Liver (tissue), 10 donors: ENCODE measurements around the gene PIH1D2. TPM values are rescaled to one million over a fixed set of nuclear protein-coding genes. Genes with fewer than 3 reads are reported as not detected.

Source experiments
- DNase-seq: peaks from one replicate; pipeline ENCODE4 v3.0.0-alpha.2; 2017; ENCODE audit warnings: low spot score
- H3K27ac ChIP-seq, 2 donors: one replicate each; pipeline ENCODE4 v1.7.0; 2013; ENCODE audit warnings: inconsistent platforms in 2 of 2, low read length in 2 of 2, control low read depth in 1 of 2, low read depth in 1 of 2, mild to moderate bottlenecking in 1 of 2
- H3K27me3 ChIP-seq, 4 donors: one replicate each; pipeline versions ENCODE4 v1.6.1 to v1.7.0; 2013; ENCODE audit warnings: low read length in 3 of 4, inconsistent platforms in 1 of 4, mild to moderate bottlenecking in 1 of 4, moderate library complexity in 1 of 4; ENCODE audit not compliant: control insufficient read depth in 4 of 4, insufficient read depth in 4 of 4
- H3K36me3 ChIP-seq, 4 donors: one replicate each; pipeline versions ENCODE4 v1.6.1 to v1.7.0; 2013; ENCODE audit warnings: low read length in 3 of 4, mild to moderate bottlenecking in 3 of 4, low read depth in 1 of 4, moderate library complexity in 1 of 4; ENCODE audit not compliant: control insufficient read depth in 4 of 4, insufficient read depth in 3 of 4
- H3K4me1 ChIP-seq, 4 donors: one replicate each; pipeline versions ENCODE4 v1.6.1 to v1.7.0; 2013; ENCODE audit warnings: low read length in 3 of 4, mild to moderate bottlenecking in 3 of 4, moderate library complexity in 1 of 4; ENCODE audit not compliant: control insufficient read depth in 4 of 4, insufficient read depth in 4 of 4
- H3K4me3 ChIP-seq, 3 donors: one replicate each; pipeline versions ENCODE4 v1.6.1 to v1.7.0; 2013; ENCODE audit warnings: low read length in 3 of 3, control low read depth in 1 of 3, low read depth in 1 of 3, mild to moderate bottlenecking in 1 of 3
- H3K9ac ChIP-seq, 2 donors: one replicate each; pipeline ENCODE4 v1.7.0; 2013; ENCODE audit warnings: low read length in 2 of 2, mild to moderate bottlenecking in 2 of 2, moderate library complexity in 2 of 2, control low read depth in 1 of 2, low read depth in 1 of 2
- H3K9me3 ChIP-seq, 4 donors: one replicate each; pipeline versions ENCODE4 v1.6.1 to v1.7.0; 2013; ENCODE audit warnings: low read length in 3 of 4; ENCODE audit not compliant: control insufficient read depth in 4 of 4
- GABPA ChIP-seq, 2 donors: IDR thresholded peaks in 1 of 2; conservative IDR thresholded peaks in 1 of 2; 2 replicates each; pipeline ENCODE4 v1.6.1; 2016; ENCODE audit warnings: antibody characterized with exemption in 2 of 2, mild to moderate bottlenecking in 1 of 2, moderate library complexity in 1 of 2
- HNF4A ChIP-seq, 2 donors: conservative IDR thresholded peaks; 2 replicates each; pipeline ENCODE4 v1.6.1; 2016; ENCODE audit warnings: antibody characterized with exemption in 2 of 2, mild to moderate bottlenecking in 2 of 2
- HNF4G ChIP-seq: IDR thresholded peaks from 2 replicates; pipeline ENCODE4 v1.6.1; 2016; ENCODE audit warnings: antibody characterized with exemption
- RXRA ChIP-seq, 2 donors: IDR thresholded peaks; 2 replicates each; pipeline ENCODE4 v1.6.1; 2017 to 2018; ENCODE audit warnings: antibody characterized with exemption in 2 of 2, mild to moderate bottlenecking in 1 of 2
- SP1 ChIP-seq: IDR thresholded peaks from 2 replicates; pipeline ENCODE4 v1.6.1; 2018; ENCODE audit warnings: antibody characterized with exemption, mild to moderate bottlenecking
- TAF1 ChIP-seq: conservative IDR thresholded peaks from 2 replicates; pipeline ENCODE4 v1.6.1; 2016; ENCODE audit warnings: antibody characterized with exemption, mild to moderate bottlenecking
- YY1 ChIP-seq: IDR thresholded peaks from 2 replicates; pipeline ENCODE4 v1.6.1; 2016; ENCODE audit warnings: antibody characterized with exemption, mild to moderate bottlenecking
- WGBS: extraction: QIAGEN DNeasy Blood & Tissue Kit; methylation state at CpG from one replicate; pipeline ENCODE4 v1.1.7; 2013; 5-methylcytosine and 5-hydroxymethylcytosine counted together
- polyA plus RNA-seq, 2 donors: library from polyadenylated mRNA; stranded (reverse) in 1 of 2; unstranded in 1 of 2; fragments of 200-250 nt in 1 of 2; fragments of >200 nt in 1 of 2; fragmentation: Nextera tagmentation in 1 of 2; extraction: Ambion mirVana in 1 of 2; gene quantifications; one replicate each; pipeline versions ENCODE4 v1.2.1 to v1.2.3, GENCODE V29; 2013 to 2015
- small RNA-seq: library from RNA; depleted of rRNA; stranded (forward); fragments of <200 nt; gene quantifications from one replicate; pipeline ENCODE3, GENCODE V24; 2014
- total RNA-seq, 2 donors: library from RNA; depleted of rRNA; stranded (reverse); fragments of >200 nt; gene quantifications; one replicate each; pipeline ENCODE4 v1.2.3, GENCODE V29; 2014
- TF ChIP-seq, protein P1 (sequence below): IDR thresholded peaks from 2 replicates; pipeline ENCODE4 v1.6.1; 2016; ENCODE audit warnings: antibody characterized with exemption
- TF ChIP-seq, protein P2 (sequence below): IDR thresholded peaks from 2 replicates; pipeline ENCODE4 v1.6.1; 2016; ENCODE audit warnings: antibody characterized with exemption, mild to moderate bottlenecking
- donor health status: healthy.
- donor health status: healthy.
- donor health status: healthy.
- donor health status: healthy.
- donor health status: healthy.

Gene PIH1D2
- total and polyA plus RNA-seq, 4 donors: 0.25 to 0.52 (median 0.43) TPM

DNA sequence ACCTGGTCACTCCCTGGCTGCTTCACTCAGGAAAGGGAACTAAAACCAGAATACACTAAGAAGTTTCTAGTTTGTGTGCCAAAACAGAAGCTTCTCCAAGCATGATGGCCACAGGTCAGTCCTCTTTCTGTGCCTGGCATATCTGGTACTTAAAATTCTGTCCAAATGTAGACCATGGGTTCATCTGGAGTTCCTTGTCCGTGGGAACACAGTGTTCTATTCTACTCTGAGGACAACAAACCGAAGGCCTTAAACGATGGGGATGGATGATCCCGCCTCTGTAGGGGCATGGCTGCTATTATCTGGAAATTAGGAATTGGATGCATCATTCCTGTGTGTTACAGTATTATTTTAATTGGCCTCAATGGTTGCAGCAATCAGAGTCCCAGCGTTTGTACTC, 54.8 kb downstream of the PIH1D2 start:
- Histone ChIP-seq H3K4me3 (no peak overlapping the region), H3K36me3 (peaks cover 0 to 18% (median 12%) of the 10 kb centered on the region in 4 donors), H3K27me3 (no peaks in the 10 kb centered on the region), H3K9me3 (no peaks in the 10 kb centered on the region), H3K27ac (no peak overlapping the region), H3K9ac (no peak overlapping the region), H3K4me1 (peaks cover 0 to 22% (median 17%) of the 10 kb centered on the region in 4 donors)
- TF ChIP-seq YY1 (no peak), GABPA (IDR thresholded peaks at IDR 0.05 in 1 of 2, conservative IDR thresholded peaks at IDR 0.05 in 1 of 2) (no peak), HNF4A (conservative IDR thresholded peaks at IDR 0.05) (no peak), TAF1 (no peak), HNF4G (no peak), SP1 (peak; percentile 31), RXRA (IDR thresholded peaks at IDR 0.05) (peak in 1 of 2 donors; percentile 43)
- TF ChIP-seq, protein P1, sequence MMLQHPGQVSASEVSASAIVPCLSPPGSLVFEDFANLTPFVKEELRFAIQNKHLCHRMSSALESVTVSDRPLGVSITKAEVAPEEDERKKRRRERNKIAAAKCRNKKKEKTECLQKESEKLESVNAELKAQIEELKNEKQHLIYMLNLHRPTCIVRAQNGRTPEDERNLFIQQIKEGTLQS: no peak
- TF ChIP-seq, protein P2, sequence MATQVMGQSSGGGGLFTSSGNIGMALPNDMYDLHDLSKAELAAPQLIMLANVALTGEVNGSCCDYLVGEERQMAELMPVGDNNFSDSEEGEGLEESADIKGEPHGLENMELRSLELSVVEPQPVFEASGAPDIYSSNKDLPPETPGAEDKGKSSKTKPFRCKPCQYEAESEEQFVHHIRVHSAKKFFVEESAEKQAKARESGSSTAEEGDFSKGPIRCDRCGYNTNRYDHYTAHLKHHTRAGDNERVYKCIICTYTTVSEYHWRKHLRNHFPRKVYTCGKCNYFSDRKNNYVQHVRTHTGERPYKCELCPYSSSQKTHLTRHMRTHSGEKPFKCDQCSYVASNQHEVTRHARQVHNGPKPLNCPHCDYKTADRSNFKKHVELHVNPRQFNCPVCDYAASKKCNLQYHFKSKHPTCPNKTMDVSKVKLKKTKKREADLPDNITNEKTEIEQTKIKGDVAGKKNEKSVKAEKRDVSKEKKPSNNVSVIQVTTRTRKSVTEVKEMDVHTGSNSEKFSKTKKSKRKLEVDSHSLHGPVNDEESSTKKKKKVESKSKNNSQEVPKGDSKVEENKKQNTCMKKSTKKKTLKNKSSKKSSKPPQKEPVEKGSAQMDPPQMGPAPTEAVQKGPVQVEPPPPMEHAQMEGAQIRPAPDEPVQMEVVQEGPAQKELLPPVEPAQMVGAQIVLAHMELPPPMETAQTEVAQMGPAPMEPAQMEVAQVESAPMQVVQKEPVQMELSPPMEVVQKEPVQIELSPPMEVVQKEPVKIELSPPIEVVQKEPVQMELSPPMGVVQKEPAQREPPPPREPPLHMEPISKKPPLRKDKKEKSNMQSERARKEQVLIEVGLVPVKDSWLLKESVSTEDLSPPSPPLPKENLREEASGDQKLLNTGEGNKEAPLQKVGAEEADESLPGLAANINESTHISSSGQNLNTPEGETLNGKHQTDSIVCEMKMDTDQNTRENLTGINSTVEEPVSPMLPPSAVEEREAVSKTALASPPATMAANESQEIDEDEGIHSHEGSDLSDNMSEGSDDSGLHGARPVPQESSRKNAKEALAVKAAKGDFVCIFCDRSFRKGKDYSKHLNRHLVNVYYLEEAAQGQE: no peak
- DNase-seq: no peak
- 63% methylated on average over 5 of the region's 5 CpGs for WGBS

Small RNAs within 50 kb of the gene (small RNA-seq; reads per million reads assigned to genes)
- gene AP000907.3 (not detected), gene RNU6-893P (not detected)

Other genes with a start within 250 kb of the PIH1D2 start
- gene ALG9, start 202.4 kb downstream of the PIH1D2 start, total RNA-seq: 10 to 100 TPM; 25.5 to 36.3 TPM
- 10 to 100 TPM; 13.7 to 14.9 TPM for gene ALG9, start 202.4 kb downstream of the PIH1D2 start, polyA plus RNA-seq
- 1 to 10 TPM; 1.3 to 2.3 TPM for gene FDXACB1, start 194.9 kb downstream of the PIH1D2 start, total RNA-seq
- gene FDXACB1, start 194.9 kb downstream of the PIH1D2 start, polyA plus RNA-seq: 1 to 10 TPM in 1 of 2 donors, under 1 TPM in 1; 0.95 to 1.3 TPM
- 1 to 10 TPM; 6.2 to 8.2 TPM for gene CFAP68, start 194.5 kb downstream of the PIH1D2 start, total RNA-seq
- gene CFAP68, start 194.5 kb downstream of the PIH1D2 start, polyA plus RNA-seq: 10 to 100 TPM; 19.3 to 27.8 TPM
- gene CRYAB, start 162.2 kb downstream of the PIH1D2 start, total RNA-seq: 1 to 10 TPM in 1 of 2 donors, under 1 TPM in 1; 0.33 to 2.6 TPM
- gene CRYAB, start 162.2 kb downstream of the PIH1D2 start, polyA plus RNA-seq: 1 to 10 TPM; 4.7 to 8.6 TPM
- under 1 TPM in 1 of 2 donors, not detected in 1; 0.14 TPM for gene HSPB2, start 161.3 kb downstream of the PIH1D2 start, total RNA-seq
- gene HSPB2, start 161.3 kb downstream of the PIH1D2 start, polyA plus RNA-seq: under 1 TPM; 0.61 to 0.85 TPM
- gene C11orf52, start 155.1 kb downstream of the PIH1D2 start, total RNA-seq: 1 to 10 TPM; 4.2 to 5.1 TPM
- 10 to 100 TPM in 1 of 2 donors, 1 to 10 TPM in 1; 9.6 to 10.9 TPM for gene C11orf52, start 155.1 kb downstream of the PIH1D2 start, polyA plus RNA-seq
- 10 to 100 TPM in 1 of 2 donors, 1 to 10 TPM in 1; 7.3 to 12.5 TPM for gene DIXDC1, start 136.7 kb downstream of the PIH1D2 start, total RNA-seq
- 1 to 10 TPM; 2.8 to 4.1 TPM for gene DIXDC1, start 136.7 kb downstream of the PIH1D2 start, polyA plus RNA-seq
- 10 to 100 TPM; 15.6 to 16.3 TPM for gene DLAT, start 48.6 kb downstream of the PIH1D2 start, total RNA-seq
- 10 to 100 TPM in 1 of 2 donors, 1 to 10 TPM in 1; 8.8 to 10.8 TPM for gene DLAT, start 48.6 kb downstream of the PIH1D2 start, polyA plus RNA-seq
- gene NKAPD1, start 282 bp upstream of the PIH1D2 start, total RNA-seq: 10 to 100 TPM in 1 of 2 donors, 1 to 10 TPM in 1; 7.3 to 11.2 TPM
- 1 to 10 TPM; 5.3 to 7.6 TPM for gene NKAPD1, start 282 bp upstream of the PIH1D2 start, polyA plus RNA-seq
- 10 to 100 TPM; 23.4 to 80.0 TPM for gene TIMM8B, start 12.7 kb upstream of the PIH1D2 start, total RNA-seq
- gene TIMM8B, start 12.7 kb upstream of the PIH1D2 start, polyA plus RNA-seq: 100 to 1,000 TPM in 1 of 2 donors, 10 to 100 TPM in 1; 77.5 to 108 TPM
- gene SDHD, start 12.9 kb upstream of the PIH1D2 start, total RNA-seq: 100 to 1,000 TPM; 154 to 164 TPM
- gene SDHD, start 12.9 kb upstream of the PIH1D2 start, polyA plus RNA-seq: 100 to 1,000 TPM; 190 to 277 TPM
- 1 to 10 TPM; 3.8 to 5.2 TPM for gene IL18, start 90.1 kb upstream of the PIH1D2 start, total RNA-seq
- 1 to 10 TPM; 3.0 to 3.3 TPM for gene IL18, start 90.1 kb upstream of the PIH1D2 start, polyA plus RNA-seq
- under 1 TPM in 1 of 2 donors, not detected in 1; 0.42 TPM for gene TEX12, start 93.4 kb upstream of the PIH1D2 start, total RNA-seq
- gene TEX12, start 93.4 kb upstream of the PIH1D2 start, polyA plus RNA-seq: under 1 TPM; 0.07 to 0.29 TPM
- gene BCO2, start 101.5 kb upstream of the PIH1D2 start, total RNA-seq: 100 to 1,000 TPM in 1 of 2 donors, under 1 TPM in 1; 0.70 to 190 TPM
- gene BCO2, start 101.5 kb upstream of the PIH1D2 start, polyA plus RNA-seq: 100 to 1,000 TPM in 1 of 2 donors, 10 to 100 TPM in 1; 24.4 to 133 TPM
- gene PTS, start 152.4 kb upstream of the PIH1D2 start, total RNA-seq: 10 to 100 TPM; 11.3 to 59.5 TPM
- 100 to 1,000 TPM in 1 of 2 donors, 10 to 100 TPM in 1; 39.6 to 106 TPM for gene PTS, start 152.4 kb upstream of the PIH1D2 start, polyA plus RNA-seq
- not detected for gene PLET1, start 186.8 kb upstream of the PIH1D2 start, total RNA-seq
- gene PLET1, start 186.8 kb upstream of the PIH1D2 start, polyA plus RNA-seq: not detected